GM12864 (cell line): ENCODE data around the gene TMEM207.

Experiments used
- DNase-seq: peaks from one replicate; pipeline ENCODE4 v3.0.0-alpha.2; 2011; ENCODE audit warnings: low read depth
- H3K4me3 ChIP-seq: 2 replicates; pipeline ENCODE4 v1.5.1; 2011; ENCODE audit warnings: mild to moderate bottlenecking, low read depth, low read length, control low read depth
- CTCF ChIP-seq: IDR thresholded peaks from 2 replicates; pipeline ENCODE4 v1.5.1; 2011; ENCODE audit warnings: low read depth, mild to moderate bottlenecking, moderate library complexity, low read length, control low read depth, inconsistent platforms; ENCODE audit errors: missing control alignments

TMEM207 gene

GRCh38 chr3:190494907-190495306, 45.2 kb upstream of the TMEM207 start:
- DNase-seq, result no peak
- H3K4me3 ChIP-seq, result no peak overlapping the region
- no peak for TF ChIP-seq CTCF

- TF ChIP-seq CTCF, result no peak
- H3K4me3 ChIP-seq, result no peak overlapping the region
- no peak for DNase-seq
Observed at GRCh38 chr3:190492966-190493365, 43.3 kb upstream of the TMEM207 start.

- no peak overlapping the region for H3K4me3 ChIP-seq
- no peak for DNase-seq
- TF ChIP-seq CTCF, result no peak
Observed at GRCh38 chr3:190492129-190492528, 42.4 kb upstream of the TMEM207 start.

GRCh38 chr3:190491533-190492054, 41.9 kb upstream of the TMEM207 start:
- no peak overlapping the region for H3K4me3 ChIP-seq
- TF ChIP-seq CTCF, result no peak
- no peak for DNase-seq

GRCh38 chr3:190486908-190487607, 37.4 kb upstream of the TMEM207 start:
- no peak overlapping the region for H3K4me3 ChIP-seq
- no peak for TF ChIP-seq CTCF
- no peak for DNase-seq

- no peak for DNase-seq
- no peak for TF ChIP-seq CTCF
- H3K4me3 ChIP-seq, result no peak overlapping the region
Observed at GRCh38 chr3:190486533-190486864, 36.8 kb upstream of the TMEM207 start.
